ENCODE measurements around the gene EIF2S2.
A peak's percentile ranks its signal among the peaks of the same experiment; 100 is the strongest.

The EIF2S2 gene

GRCh38 chr20:34120213-34120612 is 8.2 kb upstream of the EIF2S2 start:
- H3K4me1 Mint-ChIP-seq: no peaks in the 10 kb centered on the region
- H3K27ac Mint-ChIP-seq: no peak overlapping the region
- no peak for TF ChIP-seq CTCF (IDR thresholded peaks at IDR 0.05; ENCODE audit: unreplicated experiment in 3 of 3)
- H3K36me3 Mint-ChIP-seq (ENCODE audit: low read depth): no peaks in the 10 kb centered on the region
- H3K27me3 Mint-ChIP-seq (ENCODE audit: low read depth): peaks cover 8% of the 10 kb centered on the region
- no peak overlapping the region for H3K4me3 Mint-ChIP-seq
- H3K9me3 Mint-ChIP-seq: no peaks in the 10 kb centered on the region

GRCh38 chr20:34115232-34115631 is 3.2 kb upstream of the EIF2S2 start:
- no peak overlapping the region for H3K27ac Mint-ChIP-seq
- peaks cover 4% of the 10 kb centered on the region for H3K36me3 Mint-ChIP-seq (ENCODE audit: low read depth)
- H3K27me3 Mint-ChIP-seq (ENCODE audit: low read depth): peaks cover 11% of the 10 kb centered on the region
- TF ChIP-seq CTCF (IDR thresholded peaks at IDR 0.05; ENCODE audit: unreplicated experiment in 3 of 3): no peak
- H3K9me3 Mint-ChIP-seq: no peaks in the 10 kb centered on the region
- H3K4me1 Mint-ChIP-seq: peaks cover 16% of the 10 kb centered on the region
- H3K4me3 Mint-ChIP-seq: no peak overlapping the region

- no peak for TF ChIP-seq CTCF (IDR thresholded peaks at IDR 0.05; ENCODE audit: unreplicated experiment in 3 of 3)
- peaks cover 19% of the 10 kb centered on the region for H3K4me1 Mint-ChIP-seq
- H3K4me3 Mint-ChIP-seq: peak overlapping the region; percentile 23 to 68 (median 38)
- H3K36me3 Mint-ChIP-seq (ENCODE audit: low read depth): peaks cover 6% of the 10 kb centered on the region
- no peak overlapping the region for H3K27ac Mint-ChIP-seq
- no peaks in the 10 kb centered on the region for H3K9me3 Mint-ChIP-seq
- H3K27me3 Mint-ChIP-seq (ENCODE audit: low read depth): peaks cover 11% of the 10 kb centered on the region
Measured at GRCh38 chr20:34114809-34115208, 2.8 kb upstream of the EIF2S2 start.

- H3K9me3 Mint-ChIP-seq: no peaks in the 10 kb centered on the region
- peaks cover 3% of the 10 kb centered on the region for H3K27me3 Mint-ChIP-seq (ENCODE audit: low read depth)
- TF ChIP-seq CTCF (IDR thresholded peaks at IDR 0.05; ENCODE audit: unreplicated experiment in 3 of 3): no peak
- H3K27ac Mint-ChIP-seq: peak overlapping the region; percentile 95 to 99 (median 98)
- H3K4me3 Mint-ChIP-seq: peak overlapping the region; percentile 92 to 98 (median 94)
- peaks cover 12% of the 10 kb centered on the region for H3K36me3 Mint-ChIP-seq (ENCODE audit: low read depth)
- peaks cover 31% of the 10 kb centered on the region for H3K4me1 Mint-ChIP-seq
Measured at GRCh38 chr20:34112600-34113101, 608 bp upstream of the EIF2S2 start.

- Mint-ChIP-seq H3K9me3 (no peaks in the 10 kb centered on the region), H3K4me1 (peaks cover 36% of the 10 kb centered on the region), H3K27ac (peak overlapping the region; percentile 90 to 99 (median 95)), H3K27me3 (ENCODE audit: low read depth) (peaks cover 3% of the 10 kb centered on the region), H3K4me3 (peak overlapping the region; percentile 92 to 98 (median 94)), H3K36me3 (ENCODE audit: low read depth) (peaks cover 15% of the 10 kb centered on the region)
- no peak for TF ChIP-seq CTCF (IDR thresholded peaks at IDR 0.05; ENCODE audit: unreplicated experiment in 3 of 3)
Measured at GRCh38 chr20:34110745-34111641, 1.1 kb downstream of the EIF2S2 start.

All from nephron (organoid).